HepG2 (cell line): ENCODE data around the gene EEF1A1. TPM values are rescaled to one million over a fixed set of nuclear protein-coding genes. Genes with fewer than 3 reads are reported as not detected.

ENCODE experiments used
- ATF5 ChIP-seq: sonication (generic); formaldehyde crosslinking; IDR thresholded peaks from 2 replicates; pipeline ENCODE4 v1.4.0; 2020; ENCODE audit warnings: mild to moderate bottlenecking, low read depth, missing genetic modification reagents
- ATF7-NPFF ChIP-seq: sonication (generic); formaldehyde crosslinking; IDR thresholded peaks from 2 replicates; pipeline ENCODE4 v1.8.1; 2023; ENCODE audit warnings: mild to moderate bottlenecking, low read depth, missing genetic modification reagents, moderate library complexity
- EEA1 ChIP-seq: sonication (generic); formaldehyde crosslinking; IDR thresholded peaks from 2 replicates; pipeline ENCODE4 v1.5.1; 2020; ENCODE audit warnings: mild to moderate bottlenecking, missing genetic modification reagents, borderline replicate concordance
- FOXM1 ChIP-seq: sonication (generic); formaldehyde crosslinking; IDR thresholded peaks from 2 replicates; pipeline ENCODE4 v1.5.0; 2020; ENCODE audit warnings: missing genetic modification reagents
- GABPA ChIP-seq, 2 experiments: IDR thresholded peaks; 2 replicates each; pipeline ENCODE4 v1.6.1; 2011 to 2016; ENCODE audit warnings: low read depth in 2 of 2, low read length in 1 of 2, missing biosample characterization in 1 of 2, missing genetic modification characterization in 1 of 2
- GABPB1 ChIP-seq: IDR thresholded peaks from 2 replicates; pipeline ENCODE4 v1.6.1; 2016; ENCODE audit warnings: mild to moderate bottlenecking, missing genetic modification reagents, moderate library complexity, missing compliant biosample characterization
- GATAD2A ChIP-seq: IDR thresholded peaks from 2 replicates; pipeline ENCODE4 v1.6.1; 2016
- GTF2F1 ChIP-seq: fragments of 150-350 bp; IDR thresholded peaks from 2 replicates; pipeline ENCODE4 v1.6.1; 2014; ENCODE audit warnings: low read length
- HMGA1 ChIP-seq: sonication (generic); formaldehyde crosslinking; conservative IDR thresholded peaks from 2 replicates; pipeline ENCODE4 v1.4.0; 2020; ENCODE audit warnings: missing genetic modification reagents
- ISX ChIP-seq: sonication (generic); formaldehyde crosslinking; conservative IDR thresholded peaks from 2 replicates; pipeline ENCODE4 v1.5.0; 2020; ENCODE audit warnings: missing genetic modification reagents
- KLF16 ChIP-seq, 2 experiments: sonication (generic) in 1 of 2; formaldehyde crosslinking in 1 of 2; IDR thresholded peaks; 2 replicates each; pipeline versions ENCODE4 v1.6.1 to v1.8.0; 2016 to 2023; ENCODE audit warnings: missing genetic modification reagents in 2 of 2, missing compliant biosample characterization in 1 of 2
- MED1 ChIP-seq: sonication (generic); formaldehyde crosslinking; IDR thresholded peaks from 2 replicates; pipeline ENCODE4 v1.4.0; 2020; ENCODE audit warnings: missing genetic modification reagents
- PHF8 ChIP-seq: sonication (generic); formaldehyde crosslinking; IDR thresholded peaks from 2 replicates; pipeline ENCODE4 v1.5.0; 2020; ENCODE audit warnings: missing genetic modification reagents
- SRSF1 ChIP-seq: fragments of 200-400 bp; formaldehyde crosslinking; optimal IDR thresholded peaks from 2 replicates; pipeline ENCODE3; 2017; ENCODE audit warnings: mild to moderate bottlenecking, low read depth, low read length, moderate library complexity
- TEAD3 ChIP-seq: optimal IDR thresholded peaks from 2 replicates; pipeline ENCODE3; 2016; ENCODE audit warnings: borderline replicate concordance
- ZC3H4 ChIP-seq: sonication (generic); formaldehyde crosslinking; IDR thresholded peaks from 2 replicates; pipeline ENCODE4 v1.4.0; 2020; ENCODE audit warnings: missing genetic modification reagents, borderline replicate concordance
- ZMYM3 ChIP-seq: sonication (generic); formaldehyde crosslinking; IDR thresholded peaks from 2 replicates; pipeline ENCODE4 v1.5.1; 2020; ENCODE audit warnings: mild to moderate bottlenecking, missing genetic modification reagents
- ZNF124 ChIP-seq: sonication (generic); formaldehyde crosslinking; IDR thresholded peaks from 2 replicates; pipeline ENCODE4 v1.4.0; 2020; ENCODE audit warnings: missing genetic modification reagents
- ZNF136 ChIP-seq: sonication (generic); formaldehyde crosslinking; IDR thresholded peaks from 2 replicates; pipeline ENCODE4 v1.8.1; 2022; ENCODE audit warnings: low read depth, mild to moderate bottlenecking, moderate library complexity, missing genetic modification reagents
- ZNF383 ChIP-seq: sonication (generic); formaldehyde crosslinking; IDR thresholded peaks from 2 replicates; pipeline ENCODE4 v1.4.0; 2020; ENCODE audit warnings: missing genetic modification reagents, mild to moderate bottlenecking, borderline replicate concordance
- ZNF564 ChIP-seq: sonication (generic); formaldehyde crosslinking; IDR thresholded peaks from 2 replicates; pipeline ENCODE4 v1.8.1; 2023; ENCODE audit warnings: mild to moderate bottlenecking, missing genetic modification reagents
- ZNF598 ChIP-seq: sonication (generic); formaldehyde crosslinking; IDR thresholded peaks from 2 replicates; pipeline ENCODE4 v1.5.1; 2020; ENCODE audit warnings: mild to moderate bottlenecking, missing genetic modification reagents, borderline replicate concordance
- ZNF775 ChIP-seq: sonication (generic); formaldehyde crosslinking; IDR thresholded peaks from 2 replicates; pipeline ENCODE4 v1.4.0; 2020; ENCODE audit warnings: missing genetic modification reagents, mild to moderate bottlenecking, moderate library complexity, borderline replicate concordance
- ZNF841 ChIP-seq: sonication (generic); formaldehyde crosslinking; IDR thresholded peaks from 2 replicates; pipeline ENCODE4 v1.8.1; 2023; ENCODE audit warnings: missing genetic modification reagents, borderline replicate concordance
- polyA plus RNA-seq, 8 experiments: library from polyadenylated mRNA; depleted of rRNA in 3 of 8; stranded (reverse) in 7 of 8; unstranded in 1 of 8; fragments of >200 nt; fragmentation: Illumina TruSeq in 4 of 8; extraction: Trizol in 4 of 8; gene quantifications; 2 replicates each; pipeline versions ENCODE4 v1.2.1 to v1.2.3, GENCODE V29; 2011 to 2016; ENCODE audit warnings: low read depth in 4 of 8, missing spikeins in 1 of 8, mixed read lengths in 1 of 8; ENCODE audit not compliant: insufficient read depth in 1 of 8
- total RNA-seq, 5 experiments: library from RNA; depleted of rRNA; stranded (reverse); fragments of >200 nt; fragmentation: Illumina TruSeq; extraction: Trizol; gene quantifications; 2 replicates each; pipeline ENCODE4 v1.2.3, GENCODE V29; 2016; ENCODE audit warnings: low read depth in 1 of 5
- TF ChIP-seq, protein P1 (sequence below): sonication (generic); formaldehyde crosslinking; IDR thresholded peaks from 2 replicates; pipeline ENCODE4 v1.4.0; 2020; ENCODE audit warnings: mild to moderate bottlenecking, low read depth, missing genetic modification reagents
- TF ChIP-seq, protein P2 (sequence below): sonication (generic); formaldehyde crosslinking; IDR thresholded peaks from 2 replicates; pipeline ENCODE4 v1.5.0; 2020; ENCODE audit warnings: missing genetic modification reagents
- TF ChIP-seq, protein P3 (sequence below): IDR thresholded peaks from 2 replicates; pipeline ENCODE4 v1.6.1; 2016

Gene EEF1A1
- total and polyA plus RNA-seq, 2 of the 13 experiments (the other 11 are each of a cell fraction or from before 2014, with no cell fraction given) = 13,726 to 17,172 TPM

DNA sequence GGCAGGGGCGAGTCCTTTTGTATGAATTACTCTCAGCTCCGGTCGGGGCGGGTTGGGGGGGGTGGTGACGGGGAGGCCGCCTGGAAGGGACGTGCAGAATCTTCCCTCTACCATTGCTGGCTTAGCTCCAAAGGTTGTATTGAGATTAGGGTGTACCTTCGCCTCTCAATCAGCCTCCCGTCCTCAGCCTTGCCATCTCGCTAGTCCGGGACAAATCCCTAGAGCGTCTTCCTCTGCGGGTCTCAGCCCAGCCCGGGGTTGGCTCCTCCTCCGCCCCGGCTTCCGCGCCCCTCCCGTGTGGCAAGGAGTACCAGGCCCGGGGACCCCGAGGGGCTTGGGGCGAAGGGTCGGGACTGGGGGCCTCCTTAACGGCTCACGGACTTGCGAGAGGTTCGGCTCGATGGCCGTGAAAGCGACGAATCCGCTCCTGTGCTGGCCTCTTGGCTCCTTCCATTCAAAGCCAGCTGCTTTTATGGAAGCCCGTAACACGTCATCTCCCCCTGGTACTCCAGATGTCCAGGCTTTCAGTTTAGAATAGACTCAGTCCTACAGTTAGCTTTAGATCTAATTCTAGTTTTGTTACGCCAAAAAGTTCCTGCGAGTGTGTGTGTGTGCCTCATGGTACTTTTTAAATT lies 636 bp upstream of the EEF1A1 start (continued):
- peak; percentile 5; the same call in 1 of the 2 replicates for TF ChIP-seq GATAD2A
- TF ChIP-seq ZNF136 = 0 out of 2 replicates have a peak, but pooled peaks have one; percentile 72
- peak; percentile 60; the same call in 1 of the 2 replicates for TF ChIP-seq GABPB1 (CRISPR knock-in tag)
- TF ChIP-seq ZMYM3 (CRISPR knock-in tag) = no peak
- peak; percentile 63; the same call in 1 of the 2 replicates for TF ChIP-seq ZC3H4 (CRISPR knock-in tag)
- TF ChIP-seq ZNF598 (CRISPR knock-in tag) = peak; percentile 6; the same call in 1 of the 2 replicates
- no peak for TF ChIP-seq ISX (CRISPR knock-in tag)
- peak; percentile 23; the same call in 1 of the 2 replicates for TF ChIP-seq ZNF564 (CRISPR knock-in tag)
- peak; percentile 69; the same call in 1 of the 2 replicates for TF ChIP-seq ATF7-NPFF (CRISPR knock-in tag)
- TF ChIP-seq, protein P1, sequence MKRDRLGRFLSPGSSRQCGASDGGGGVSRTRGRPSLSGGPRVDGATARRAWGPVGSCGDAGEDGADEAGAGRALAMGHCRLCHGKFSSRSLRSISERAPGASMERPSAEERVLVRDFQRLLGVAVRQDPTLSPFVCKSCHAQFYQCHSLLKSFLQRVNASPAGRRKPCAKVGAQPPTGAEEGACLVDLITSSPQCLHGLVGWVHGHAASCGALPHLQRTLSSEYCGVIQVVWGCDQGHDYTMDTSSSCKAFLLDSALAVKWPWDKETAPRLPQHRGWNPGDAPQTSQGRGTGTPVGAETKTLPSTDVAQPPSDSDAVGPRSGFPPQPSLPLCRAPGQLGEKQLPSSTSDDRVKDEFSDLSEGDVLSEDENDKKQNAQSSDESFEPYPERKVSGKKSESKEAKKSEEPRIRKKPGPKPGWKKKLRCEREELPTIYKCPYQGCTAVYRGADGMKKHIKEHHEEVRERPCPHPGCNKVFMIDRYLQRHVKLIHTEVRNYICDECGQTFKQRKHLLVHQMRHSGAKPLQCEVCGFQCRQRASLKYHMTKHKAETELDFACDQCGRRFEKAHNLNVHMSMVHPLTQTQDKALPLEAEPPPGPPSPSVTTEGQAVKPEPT (CRISPR knock-in tag) = no peak
- no peak for TF ChIP-seq FOXM1 (CRISPR knock-in tag)
- no peak for TF ChIP-seq HMGA1 (CRISPR knock-in tag)
- 0 out of 2 replicates have a peak, but pooled peaks have one; percentile 32 for TF ChIP-seq ATF5 (CRISPR knock-in tag)
- TF ChIP-seq PHF8 (CRISPR knock-in tag) = no peak; the same call in none of the 2 replicates
- TF ChIP-seq, protein P2, sequence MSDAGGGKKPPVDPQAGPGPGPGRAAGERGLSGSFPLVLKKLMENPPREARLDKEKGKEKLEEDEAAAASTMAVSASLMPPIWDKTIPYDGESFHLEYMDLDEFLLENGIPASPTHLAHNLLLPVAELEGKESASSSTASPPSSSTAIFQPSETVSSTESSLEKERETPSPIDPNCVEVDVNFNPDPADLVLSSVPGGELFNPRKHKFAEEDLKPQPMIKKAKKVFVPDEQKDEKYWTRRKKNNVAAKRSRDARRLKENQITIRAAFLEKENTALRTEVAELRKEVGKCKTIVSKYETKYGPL = 0 out of 2 replicates have a peak, but pooled peaks have one; percentile 24
- peak; percentile 31; the same call in 1 of the 2 replicates for TF ChIP-seq EEA1
- TF ChIP-seq ZNF383 (CRISPR knock-in tag) = no peak
- TF ChIP-seq GABPA (IDR thresholded peaks at IDR 0.05; ENCODE audit: low read depth, low read length) = no peak
- TF ChIP-seq GABPA (CRISPR knock-in tag; IDR thresholded peaks at IDR 0.05; ENCODE audit: low read depth) = 0 out of 2 replicates have a peak, but pooled peaks have one; percentile 2
- no peak for TF ChIP-seq ZNF841
- TF ChIP-seq, protein P3, sequence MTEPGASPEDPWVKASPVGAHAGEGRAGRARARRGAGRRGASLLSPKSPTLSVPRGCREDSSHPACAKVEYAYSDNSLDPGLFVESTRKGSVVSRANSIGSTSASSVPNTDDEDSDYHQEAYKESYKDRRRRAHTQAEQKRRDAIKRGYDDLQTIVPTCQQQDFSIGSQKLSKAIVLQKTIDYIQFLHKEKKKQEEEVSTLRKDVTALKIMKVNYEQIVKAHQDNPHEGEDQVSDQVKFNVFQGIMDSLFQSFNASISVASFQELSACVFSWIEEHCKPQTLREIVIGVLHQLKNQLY (CRISPR knock-in tag) = 0 out of 2 replicates have a peak, but pooled peaks have one; percentile 3
- no peak for TF ChIP-seq TEAD3 (CRISPR knock-in tag)
- TF ChIP-seq SRSF1 = peak; percentile 12
- TF ChIP-seq ZNF775 (CRISPR knock-in tag) = 0 out of 2 replicates have a peak, but pooled peaks have one; percentile 42
- peak; percentile 48; the same call in 1 of the 2 replicates for TF ChIP-seq MED1 (CRISPR knock-in tag)
- no peak for TF ChIP-seq KLF16 (CRISPR knock-in tag; IDR thresholded peaks at IDR 0.05)
- TF ChIP-seq GTF2F1 = no peak; the same call in 1 of the 2 replicates
- TF ChIP-seq ZNF124 = peak; percentile 15; the same call in 1 of the 2 replicates
